ENCODE results near the gene LCT. TPM values are rescaled to one million over a fixed set of nuclear protein-coding genes. Genes with fewer than 3 reads are reported as not detected.
A peak's percentile ranks its signal among the peaks of the same experiment; 100 is the strongest.
"Not testable (repeated sequence)": the region's sequence is repeated elsewhere in the genome, so short reads cannot be mapped to it uniquely, and the experiment has no call there.

LCT gene
- not detected for total RNA-seq

GRCh38 chr2:135836596-135837270 lies at the start of gene LCT:
Gene LCT, minus strand, starts transcription at chr2:135837184. Its CDS starts 15 bp downstream, at chr2:135837169.
- no peak for DNase-seq (ENCODE audit: low spot score)

GRCh38 chr2:135885709-135886108 lies 48.7 kb upstream of the LCT start:
- no peak for DNase-seq (ENCODE audit: low spot score)

GRCh38 chr2:135882415-135882814 lies 45.4 kb upstream of the LCT start:
- no peak for DNase-seq (ENCODE audit: low spot score)

- DNase-seq (ENCODE audit: low spot score): not testable (repeated sequence)
Measured at GRCh38 chr2:135876770-135877169, 39.8 kb upstream of the LCT start.

- peak; percentile 98 for DNase-seq (ENCODE audit: low spot score)
Measured at GRCh38 chr2:135876066-135876711, 39.2 kb upstream of the LCT start, which contains the start of gene MCM6. Gene MCM6, minus strand, starts transcription at chr2:135876443. Its CDS starts 78 bp downstream, at chr2:135876365.

GRCh38 chr2:135875491-135876065 lies 38.6 kb upstream of the LCT start:
- DNase-seq (ENCODE audit: low spot score): peak; percentile 50

- DNase-seq (ENCODE audit: low spot score): no peak
Measured at GRCh38 chr2:135874777-135875365, 37.9 kb upstream of the LCT start.

GRCh38 chr2:135870571-135870970 lies 33.6 kb upstream of the LCT start:
- no peak for DNase-seq (ENCODE audit: low spot score)

- no peak for DNase-seq (ENCODE audit: low spot score)
Measured at GRCh38 chr2:135863233-135863632, 26.2 kb upstream of the LCT start.

GRCh38 chr2:135862718-135863117 lies 25.7 kb upstream of the LCT start:
- DNase-seq (ENCODE audit: low spot score): no peak

- no peak for DNase-seq (ENCODE audit: low spot score)
Measured at GRCh38 chr2:135853401-135853800, 16.4 kb upstream of the LCT start.

- no peak for DNase-seq (ENCODE audit: low spot score)
Measured at GRCh38 chr2:135851858-135852257, 14.9 kb upstream of the LCT start.

- DNase-seq (ENCODE audit: low spot score): no peak
Measured at GRCh38 chr2:135850892-135851668, 14.1 kb upstream of the LCT start.

- no peak for DNase-seq (ENCODE audit: low spot score)
Measured at GRCh38 chr2:135849087-135849486, 12.1 kb upstream of the LCT start.

- no peak for DNase-seq (ENCODE audit: low spot score)
Measured at GRCh38 chr2:135845997-135846396, 9.0 kb upstream of the LCT start.

- no peak for DNase-seq (ENCODE audit: low spot score)
Measured at GRCh38 chr2:135845257-135845656, 8.3 kb upstream of the LCT start.

GRCh38 chr2:135844301-135844895 lies 7.4 kb upstream of the LCT start:
- DNase-seq (ENCODE audit: low spot score): no peak

GRCh38 chr2:135843671-135844070 lies 6.7 kb upstream of the LCT start:
- DNase-seq (ENCODE audit: low spot score): no peak

GRCh38 chr2:135840601-135841000 lies 3.6 kb upstream of the LCT start:
- no peak for DNase-seq (ENCODE audit: low spot score)

GRCh38 chr2:135839713-135840112 lies 2.7 kb upstream of the LCT start:
- no peak for DNase-seq (ENCODE audit: low spot score)

GRCh38 chr2:135838502-135838901 lies 1.5 kb upstream of the LCT start:
- no peak for DNase-seq (ENCODE audit: low spot score)

- DNase-seq (ENCODE audit: low spot score): no peak
Measured at GRCh38 chr2:135832891-135833290, 4.1 kb downstream of the LCT start.
